Measurements from ENCODE around the gene HOPX.
A peak's percentile ranks its signal among the peaks of the same experiment; 100 is the strongest.
"Not testable (repeated sequence)": the region's sequence is repeated elsewhere in the genome, so short reads cannot be mapped to it uniquely, and the experiment has no call there.

The HOPX gene

GRCh38 chr4:56686537-56687231 lies 5.6 kb upstream of the HOPX start:
- DNase-seq = no peak

- no peak for DNase-seq
Observed at GRCh38 chr4:56684320-56685050, 3.4 kb upstream of the HOPX start.

- no peak for DNase-seq
Observed at GRCh38 chr4:56683455-56683854, 2.4 kb upstream of the HOPX start.

GRCh38 chr4:56681853-56682525 lies 893 bp upstream of the HOPX start:
- DNase-seq = no peak

- no peak for DNase-seq
Observed at GRCh38 chr4:56680266-56680665, 830 bp downstream of the HOPX start.

GRCh38 chr4:56677711-56678110 lies 3.4 kb downstream of the HOPX start:
- DNase-seq = no peak

- no peak for DNase-seq
Observed at GRCh38 chr4:56674984-56675383, 6.1 kb downstream of the HOPX start.

- no peak for DNase-seq
Observed at GRCh38 chr4:56671860-56672259, 9.2 kb downstream of the HOPX start.

- no peak for DNase-seq
Observed at GRCh38 chr4:56671373-56671772, 9.7 kb downstream of the HOPX start.

GRCh38 chr4:56668267-56668666 lies 12.8 kb downstream of the HOPX start:
- DNase-seq = no peak

- not testable (repeated sequence) for DNase-seq
Observed at GRCh38 chr4:56667396-56667795, 13.7 kb downstream of the HOPX start.

- DNase-seq = no peak
Observed at GRCh38 chr4:56666279-56666678, 14.8 kb downstream of the HOPX start.

- no peak for DNase-seq
Observed at GRCh38 chr4:56665781-56666180, 15.3 kb downstream of the HOPX start.

- DNase-seq = no peak
Observed at GRCh38 chr4:56662782-56663468, 18.2 kb downstream of the HOPX start.

GRCh38 chr4:56659946-56660345 lies 21.1 kb downstream of the HOPX start:
- DNase-seq = no peak

GRCh38 chr4:56658528-56658927 lies 22.6 kb downstream of the HOPX start:
- no peak for DNase-seq

- DNase-seq = no peak
Observed at GRCh38 chr4:56657818-56658217, 23.3 kb downstream of the HOPX start.

- DNase-seq = no peak
Observed at GRCh38 chr4:56657128-56657527, 24.0 kb downstream of the HOPX start.

GRCh38 chr4:56656346-56656643 lies 24.8 kb downstream of the HOPX start:
- DNase-seq = peak; percentile 35 to 67

GRCh38 chr4:56655627-56656345 lies 25.3 kb downstream of the HOPX start:
- DNase-seq = peak in 1 of 2 donors; percentile 17

- DNase-seq = no peak
Observed at GRCh38 chr4:56655209-56655626, 25.9 kb downstream of the HOPX start.

- DNase-seq = no peak
Observed at GRCh38 chr4:56654238-56654632, 26.9 kb downstream of the HOPX start.

Data from CD4-positive, alpha-beta T cell treated with Interferon alpha-2 for 1 hour (primary cell).